A549 (cell line): ENCODE data around the gene UPF2. TPM values are rescaled to one million over a fixed set of nuclear protein-coding genes. Genes with fewer than 3 reads are reported as not detected.

ENCODE experiments used
- ATAC-seq, 2 experiments: fragments of 200-7000 bp in 1 of 2; fragments of >200 bp in 1 of 2; cut with Nextera tagmentation in 1 of 2; cut with Tn5 transposase in 1 of 2; 3 replicates each; pipeline versions ENCODE4 v1.8.0 to v1.9.1; 2018 to 2020; ENCODE audit warnings: mild to moderate bottlenecking in 1 of 2, moderate library complexity in 1 of 2
- CTCF ChIA-PET: fragments of 300-600 bp; sonication (Branson Sonifier 250); formaldehyde crosslinking; extraction: SDS; loops from one replicate; lab custom pipeline; 2021; ENCODE audit warnings: antibody characterized with exemption, inconsistent platforms; lab: Yijun Ruan, JAX
- POLR2A ChIA-PET: fragments of 350-600 bp; formaldehyde crosslinking; extraction: SDS; loops from one replicate; lab custom pipeline; 2021; ENCODE audit warnings: antibody characterized with exemption, inconsistent platforms; lab: Yijun Ruan, JAX
- DNase-seq, 2 experiments: peaks; one replicate each; pipeline versions ENCODE4 v3.0.0 to v3.0.0-alpha.2; 2011 to 2016; ENCODE audit warnings: low read depth in 1 of 2, low spot score in 1 of 2
- FAIRE-seq: peaks from 2 replicates; lab custom pipeline; 2011; peaks lifted over from hg19 to GRCh38; lab: Jason Lieb, UNC
- H3K27ac ChIP-seq, 2 experiments: fragments of >200 bp; sonication (Bioruptor Twin); formaldehyde crosslinking; 3 replicates each; pipeline ENCODE4 v1.5.1; 2016 to 2017
- H3K4me1 ChIP-seq: fragments of >200 bp; sonication (Bioruptor Twin); formaldehyde crosslinking; 3 replicates; pipeline ENCODE4 v1.6.1; 2016
- H3K4me2 ChIP-seq: fragments of >200 bp; sonication (Bioruptor Twin); formaldehyde crosslinking; 3 replicates; pipeline ENCODE4 v1.6.1; 2016
- H3K4me3 ChIP-seq: fragments of >200 bp; sonication (Bioruptor Twin); formaldehyde crosslinking; 3 replicates; pipeline ENCODE4 v1.5.1; 2016
- H3K9me3 ChIP-seq: fragments of >200 bp; sonication (Bioruptor Twin); formaldehyde crosslinking; 3 replicates; pipeline ENCODE4 v1.6.1; 2016
- CHD2 ChIP-seq: fragments of 150-350 bp; IDR thresholded peaks from 2 replicates; pipeline ENCODE4 v1.6.1; 2014; ENCODE audit warnings: low read length; ENCODE audit not compliant: partially characterized antibody
- CHD4 ChIP-seq: fragments of 200-600 bp; sonication (generic); IDR thresholded peaks from 2 replicates; pipeline ENCODE4 v1.6.1; 2016; ENCODE audit warnings: antibody characterized with exemption, mild to moderate bottlenecking, borderline replicate concordance
- EP300 ChIP-seq, 2 experiments: fragments of >200 bp; sonication (Bioruptor Twin); formaldehyde crosslinking; IDR thresholded peaks; 2 replicates in 1 of 2; 3 replicates in 1 of 2; pipeline ENCODE4 v1.6.1; 2016 to 2017
- ESRRA ChIP-seq: fragments of 150-350 bp; IDR thresholded peaks from 2 replicates; pipeline ENCODE4 v1.6.1; 2014; ENCODE audit warnings: mild to moderate bottlenecking, low read length, borderline replicate concordance
- HOXB5 ChIP-seq: fragments of 250-450 bp; sonication (Bioruptor Pico); IDR thresholded peaks from 2 replicates; pipeline ENCODE4 v1.5.0; 2020; ENCODE audit warnings: mild to moderate bottlenecking, moderate library complexity
- JUN ChIP-seq, 2 experiments: fragments of >200 bp; sonication (Bioruptor Twin); formaldehyde crosslinking; IDR thresholded peaks; 2 replicates in 1 of 2; 3 replicates in 1 of 2; pipeline ENCODE4 v1.6.1; 2016 to 2017
- JUNB ChIP-seq: fragments of >200 bp; sonication (Bioruptor Twin); formaldehyde crosslinking; IDR thresholded peaks from 2 replicates; pipeline ENCODE4 v1.6.1; 2016
- KDM1A ChIP-seq: fragments of 200-600 bp; sonication (generic); IDR thresholded peaks from 2 replicates; pipeline ENCODE4 v1.6.1; 2016; ENCODE audit warnings: low read depth, mild to moderate bottlenecking
- MAFK ChIP-seq: fragments of 450-650 bp; IDR thresholded peaks from 2 replicates; pipeline ENCODE4 v1.6.1; 2014; ENCODE audit not compliant: partially characterized antibody
- MYC ChIP-seq: IDR thresholded peaks from 2 replicates; pipeline ENCODE4 v1.6.1; 2012; ENCODE audit warnings: mild to moderate bottlenecking, inconsistent platforms, low read length, improper control_type of control experiment, borderline replicate concordance
- NPAS2 ChIP-seq: fragments of 250-450 bp; sonication (Bioruptor Pico); IDR thresholded peaks from 2 replicates; pipeline ENCODE4 v1.8.0; 2022; ENCODE audit warnings: mild to moderate bottlenecking, moderate library complexity, borderline replicate concordance
- NR3C1 ChIP-seq: fragments of >200 bp; sonication (Bioruptor Twin); formaldehyde crosslinking; IDR thresholded peaks from 3 replicates; pipeline ENCODE4 v1.6.1; 2017
- SMC3 ChIP-seq: fragments of >200 bp; sonication (Bioruptor Twin); formaldehyde crosslinking; IDR thresholded peaks from 3 replicates; pipeline ENCODE4 v1.6.1; 2018; ENCODE audit warnings: inconsistent platforms
- TP53 ChIP-seq: fragments of 250-450 bp; sonication (Bioruptor Pico); IDR thresholded peaks from 2 replicates; pipeline ENCODE4 v1.5.0; 2021; ENCODE audit warnings: mild to moderate bottlenecking, moderate library complexity
- ZC3H11A ChIP-seq: fragments of 450-650 bp; IDR thresholded peaks from 2 replicates; pipeline ENCODE4 v1.6.1; 2014; ENCODE audit warnings: antibody characterized with exemption, mild to moderate bottlenecking
- WGBS: methylation state at CpG from one replicate; pipeline ENCODE4 v1.1.6; 2017; ENCODE audit errors: missing lambda C conversion rate; 5-methylcytosine and 5-hydroxymethylcytosine counted together
- polyA plus RNA-seq, 4 experiments: library from polyadenylated mRNA; depleted of rRNA in 3 of 4; stranded (reverse); fragments of >200 nt; fragmentation: RNase III in 1 of 4; extraction: RNeasy Plus Mini Kit Qiagen cat#74134 plus additional on column Dnase treatment in 1 of 4; gene quantifications; 2 replicates in 3 of 4; 3 replicates in 1 of 4; pipeline ENCODE4 v1.2.3, GENCODE V29; 2011 to 2017
- TF ChIP-seq, protein P1 (sequence below): IDR thresholded peaks from 2 replicates; pipeline ENCODE4 v1.6.1; 2012
- TF ChIP-seq, protein P2 (sequence below): fragments of 250-450 bp; sonication (Bioruptor Pico); IDR thresholded peaks from 2 replicates; pipeline ENCODE4 v1.5.0; 2021; ENCODE audit warnings: mild to moderate bottlenecking, moderate library complexity, borderline replicate concordance
- TF ChIP-seq, protein P3 (sequence below): IDR thresholded peaks from 2 replicates; pipeline ENCODE4 v1.6.1; 2012
- TF ChIP-seq, protein P4 (sequence below): fragments of >200 bp; sonication (Bioruptor Twin); formaldehyde crosslinking; IDR thresholded peaks from 3 replicates; pipeline ENCODE4 v1.6.1; 2016
- TF ChIP-seq, protein P5 (sequence below): fragments of 200-600 bp; sonication (generic); IDR thresholded peaks from 2 replicates; pipeline ENCODE4 v1.6.1; 2016; ENCODE audit warnings: antibody characterized with exemption, mild to moderate bottlenecking, moderate library complexity
- TF ChIP-seq, protein P6 (sequence below): fragments of 250-450 bp; sonication (Bioruptor Pico); IDR thresholded peaks from 2 replicates; pipeline ENCODE4 v1.5.0; 2020; ENCODE audit warnings: low read depth, mild to moderate bottlenecking, moderate library complexity
- TF ChIP-seq, protein P7 (sequence below): fragments of >200 bp; sonication (Bioruptor Twin); formaldehyde crosslinking; IDR thresholded peaks from 2 replicates; pipeline ENCODE4 v1.6.1; 2016

Gene UPF2
- polyA plus RNA-seq, 2 of the 4 experiments (the other 2 are of a cell fraction), result 16.5 to 21.6 TPM

DNA sequence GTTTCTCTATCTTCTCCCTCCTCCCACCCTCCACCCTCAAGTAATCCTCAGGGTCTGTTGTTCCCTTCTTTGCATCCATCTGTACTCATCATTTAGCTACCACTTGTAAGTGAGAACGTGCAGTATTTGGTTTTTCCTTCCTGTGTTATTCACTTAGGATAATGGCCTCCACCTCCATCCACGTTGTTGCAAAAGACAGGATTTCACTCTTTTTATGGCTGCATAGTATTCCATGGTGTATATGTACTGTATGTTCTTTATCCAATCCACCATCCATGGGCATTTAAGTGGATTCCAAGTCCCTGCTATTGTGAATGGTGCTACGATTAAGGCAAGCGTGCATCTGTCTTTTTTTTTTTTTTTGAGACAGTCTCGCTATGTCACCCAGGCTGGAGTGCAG, 147.0 kb downstream of the UPF2 start:
- ATAC-seq, result no peak
- Histone ChIP-seq H3K4me1 (peaks cover 14% of the 10 kb centered on the region), H3K4me3 (no peak overlapping the region), H3K9me3 (no peaks in the 10 kb centered on the region), H3K4me2 (no peak overlapping the region), H3K27ac (no peak overlapping the region)
- no peak for DNase-seq
- POLR2A ChIA-PET, result no interaction called here
- no peak for FAIRE-seq
- TF ChIP-seq, protein P1, sequence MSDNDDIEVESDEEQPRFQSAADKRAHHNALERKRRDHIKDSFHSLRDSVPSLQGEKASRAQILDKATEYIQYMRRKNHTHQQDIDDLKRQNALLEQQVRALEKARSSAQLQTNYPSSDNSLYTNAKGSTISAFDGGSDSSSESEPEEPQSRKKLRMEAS, result no peak
- TF ChIP-seq EP300 (IDR thresholded peaks at IDR 0.05) (no peak), NR3C1 (no peak), CHD4 (no peak), HOXB5 (CRISPR knock-in tag) (no peak), ESRRA (no peak), MAFK (no peak), NPAS2 (no peak), CHD2 (no peak), ZC3H11A (no peak), SMC3 (no peak), MYC (no peak)
- TF ChIP-seq, protein P2, sequence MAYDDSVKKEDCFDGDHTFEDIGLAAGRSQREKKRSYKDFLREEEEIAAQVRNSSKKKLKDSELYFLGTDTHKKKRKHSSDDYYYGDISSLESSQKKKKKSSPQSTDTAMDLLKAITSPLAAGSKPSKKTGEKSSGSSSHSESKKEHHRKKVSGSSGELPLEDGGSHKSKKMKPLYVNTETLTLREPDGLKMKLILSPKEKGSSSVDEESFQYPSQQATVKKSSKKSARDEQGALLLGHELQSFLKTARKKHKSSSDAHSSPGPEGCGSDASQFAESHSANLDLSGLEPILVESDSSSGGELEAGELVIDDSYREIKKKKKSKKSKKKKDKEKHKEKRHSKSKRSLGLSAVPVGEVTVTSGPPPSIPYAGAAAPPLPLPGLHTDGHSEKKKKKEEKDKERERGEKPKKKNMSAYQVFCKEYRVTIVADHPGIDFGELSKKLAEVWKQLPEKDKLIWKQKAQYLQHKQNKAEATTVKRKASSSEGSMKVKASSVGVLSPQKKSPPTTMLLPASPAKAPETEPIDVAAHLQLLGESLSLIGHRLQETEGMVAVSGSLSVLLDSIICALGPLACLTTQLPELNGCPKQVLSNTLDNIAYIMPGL, result no peak
- TF ChIP-seq, protein P3, sequence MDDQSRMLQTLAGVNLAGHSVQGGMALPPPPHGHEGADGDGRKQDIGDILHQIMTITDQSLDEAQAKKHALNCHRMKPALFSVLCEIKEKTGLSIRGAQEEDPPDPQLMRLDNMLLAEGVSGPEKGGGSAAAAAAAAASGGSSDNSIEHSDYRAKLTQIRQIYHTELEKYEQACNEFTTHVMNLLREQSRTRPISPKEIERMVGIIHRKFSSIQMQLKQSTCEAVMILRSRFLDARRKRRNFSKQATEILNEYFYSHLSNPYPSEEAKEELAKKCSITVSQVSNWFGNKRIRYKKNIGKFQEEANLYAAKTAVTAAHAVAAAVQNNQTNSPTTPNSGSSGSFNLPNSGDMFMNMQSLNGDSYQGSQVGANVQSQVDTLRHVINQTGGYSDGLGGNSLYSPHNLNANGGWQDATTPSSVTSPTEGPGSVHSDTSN, result no peak
- TF ChIP-seq, protein P4, sequence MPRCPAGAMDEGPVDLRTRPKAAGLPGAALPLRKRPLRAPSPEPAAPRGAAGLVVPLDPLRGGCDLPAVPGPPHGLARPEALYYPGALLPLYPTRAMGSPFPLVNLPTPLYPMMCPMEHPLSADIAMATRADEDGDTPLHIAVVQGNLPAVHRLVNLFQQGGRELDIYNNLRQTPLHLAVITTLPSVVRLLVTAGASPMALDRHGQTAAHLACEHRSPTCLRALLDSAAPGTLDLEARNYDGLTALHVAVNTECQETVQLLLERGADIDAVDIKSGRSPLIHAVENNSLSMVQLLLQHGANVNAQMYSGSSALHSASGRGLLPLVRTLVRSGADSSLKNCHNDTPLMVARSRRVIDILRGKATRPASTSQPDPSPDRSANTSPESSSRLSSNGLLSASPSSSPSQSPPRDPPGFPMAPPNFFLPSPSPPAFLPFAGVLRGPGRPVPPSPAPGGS, result no peak
- TF ChIP-seq, protein P5, sequence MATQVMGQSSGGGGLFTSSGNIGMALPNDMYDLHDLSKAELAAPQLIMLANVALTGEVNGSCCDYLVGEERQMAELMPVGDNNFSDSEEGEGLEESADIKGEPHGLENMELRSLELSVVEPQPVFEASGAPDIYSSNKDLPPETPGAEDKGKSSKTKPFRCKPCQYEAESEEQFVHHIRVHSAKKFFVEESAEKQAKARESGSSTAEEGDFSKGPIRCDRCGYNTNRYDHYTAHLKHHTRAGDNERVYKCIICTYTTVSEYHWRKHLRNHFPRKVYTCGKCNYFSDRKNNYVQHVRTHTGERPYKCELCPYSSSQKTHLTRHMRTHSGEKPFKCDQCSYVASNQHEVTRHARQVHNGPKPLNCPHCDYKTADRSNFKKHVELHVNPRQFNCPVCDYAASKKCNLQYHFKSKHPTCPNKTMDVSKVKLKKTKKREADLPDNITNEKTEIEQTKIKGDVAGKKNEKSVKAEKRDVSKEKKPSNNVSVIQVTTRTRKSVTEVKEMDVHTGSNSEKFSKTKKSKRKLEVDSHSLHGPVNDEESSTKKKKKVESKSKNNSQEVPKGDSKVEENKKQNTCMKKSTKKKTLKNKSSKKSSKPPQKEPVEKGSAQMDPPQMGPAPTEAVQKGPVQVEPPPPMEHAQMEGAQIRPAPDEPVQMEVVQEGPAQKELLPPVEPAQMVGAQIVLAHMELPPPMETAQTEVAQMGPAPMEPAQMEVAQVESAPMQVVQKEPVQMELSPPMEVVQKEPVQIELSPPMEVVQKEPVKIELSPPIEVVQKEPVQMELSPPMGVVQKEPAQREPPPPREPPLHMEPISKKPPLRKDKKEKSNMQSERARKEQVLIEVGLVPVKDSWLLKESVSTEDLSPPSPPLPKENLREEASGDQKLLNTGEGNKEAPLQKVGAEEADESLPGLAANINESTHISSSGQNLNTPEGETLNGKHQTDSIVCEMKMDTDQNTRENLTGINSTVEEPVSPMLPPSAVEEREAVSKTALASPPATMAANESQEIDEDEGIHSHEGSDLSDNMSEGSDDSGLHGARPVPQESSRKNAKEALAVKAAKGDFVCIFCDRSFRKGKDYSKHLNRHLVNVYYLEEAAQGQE, result no peak
- TF ChIP-seq, protein P6, sequence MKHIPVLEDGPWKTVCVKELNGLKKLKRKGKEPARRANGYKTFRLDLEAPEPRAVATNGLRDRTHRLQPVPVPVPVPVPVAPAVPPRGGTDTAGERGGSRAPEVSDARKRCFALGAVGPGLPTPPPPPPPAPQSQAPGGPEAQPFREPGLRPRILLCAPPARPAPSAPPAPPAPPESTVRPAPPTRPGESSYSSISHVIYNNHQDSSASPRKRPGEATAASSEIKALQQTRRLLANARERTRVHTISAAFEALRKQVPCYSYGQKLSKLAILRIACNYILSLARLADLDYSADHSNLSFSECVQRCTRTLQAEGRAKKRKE (CRISPR knock-in tag), result no peak
- CTCF ChIA-PET, result no interaction called here
- 78% methylated on average over 5 of the region's 5 CpGs for WGBS

DNA sequence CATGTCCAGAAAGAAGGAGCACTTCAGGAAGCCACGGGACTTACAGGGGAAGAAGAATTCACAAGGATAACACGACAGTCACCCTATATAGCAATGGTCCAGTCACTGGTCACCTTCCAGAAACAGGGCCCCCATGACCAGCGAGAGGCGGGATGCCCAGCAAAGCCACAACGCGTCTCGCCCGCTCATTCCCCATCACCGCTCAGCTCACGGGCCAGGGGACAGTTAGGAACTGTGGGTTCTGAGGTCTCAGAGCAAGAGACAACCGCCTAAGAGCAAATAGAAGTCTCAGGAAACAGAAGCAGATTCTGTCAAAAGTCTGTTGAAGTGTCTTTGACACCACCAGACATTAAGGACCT, 147.5 kb downstream of the UPF2 start:
- H3K4me1 ChIP-seq, result peaks cover 14% of the 10 kb centered on the region
- 91% methylated on average over 11 of the region's 11 CpGs for WGBS
- TF ChIP-seq CHD2 (no peak), JUN (IDR thresholded peaks at IDR 0.05) (no peak), KDM1A (no peak), JUNB (no peak), TP53 (CRISPR knock-in tag) (no peak)
- TF ChIP-seq, protein P2, result no peak
- TF ChIP-seq, protein P3, result no peak
- TF ChIP-seq, protein P7, sequence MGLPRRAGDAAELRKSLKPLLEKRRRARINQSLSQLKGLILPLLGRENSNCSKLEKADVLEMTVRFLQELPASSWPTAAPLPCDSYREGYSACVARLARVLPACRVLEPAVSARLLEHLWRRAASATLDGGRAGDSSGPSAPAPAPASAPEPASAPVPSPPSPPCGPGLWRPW, result no peak
- TF ChIP-seq, all 56 proteins: peak for 0
- ATAC-seq (no peak), FAIRE-seq (no peak), DNase-seq (no peak)
- H3K4me2 ChIP-seq, result no peak overlapping the region
- ChIA-PET CTCF (no interaction called here), POLR2A (no interaction called here)
- H3K4me3 ChIP-seq, result no peak overlapping the region
- H3K27ac ChIP-seq, result no peak overlapping the region; a peak in 1 of 6 replicates
- no peaks in the 10 kb centered on the region for H3K9me3 ChIP-seq
